Measurements from ENCODE around the gene MRPS6.

GRCh38 chr21:34148826-34149558 is 75.6 kb downstream of the MRPS6 start:
- TF ChIP-seq, protein P1, sequence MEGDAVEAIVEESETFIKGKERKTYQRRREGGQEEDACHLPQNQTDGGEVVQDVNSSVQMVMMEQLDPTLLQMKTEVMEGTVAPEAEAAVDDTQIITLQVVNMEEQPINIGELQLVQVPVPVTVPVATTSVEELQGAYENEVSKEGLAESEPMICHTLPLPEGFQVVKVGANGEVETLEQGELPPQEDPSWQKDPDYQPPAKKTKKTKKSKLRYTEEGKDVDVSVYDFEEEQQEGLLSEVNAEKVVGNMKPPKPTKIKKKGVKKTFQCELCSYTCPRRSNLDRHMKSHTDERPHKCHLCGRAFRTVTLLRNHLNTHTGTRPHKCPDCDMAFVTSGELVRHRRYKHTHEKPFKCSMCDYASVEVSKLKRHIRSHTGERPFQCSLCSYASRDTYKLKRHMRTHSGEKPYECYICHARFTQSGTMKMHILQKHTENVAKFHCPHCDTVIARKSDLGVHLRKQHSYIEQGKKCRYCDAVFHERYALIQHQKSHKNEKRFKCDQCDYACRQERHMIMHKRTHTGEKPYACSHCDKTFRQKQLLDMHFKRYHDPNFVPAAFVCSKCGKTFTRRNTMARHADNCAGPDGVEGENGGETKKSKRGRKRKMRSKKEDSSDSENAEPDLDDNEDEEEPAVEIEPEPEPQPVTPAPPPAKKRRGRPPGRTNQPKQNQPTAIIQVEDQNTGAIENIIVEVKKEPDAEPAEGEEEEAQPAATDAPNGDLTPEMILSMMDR (IDR thresholded peaks at IDR 0.05), result no peak
- TF ChIP-seq POLR2AphosphoS5 (IDR thresholded peaks at IDR 0.05; ENCODE audit: low read depth, low read length), result no peak
- no peak for TF ChIP-seq TCF7L2 (IDR thresholded peaks at IDR 0.05; ENCODE audit: low read depth, low read length)
- no peak for TF ChIP-seq SIN3A (IDR thresholded peaks at IDR 0.05; ENCODE audit: borderline replicate concordance, insufficient read depth, low read depth, low read length)
